CD14-positive monocyte (primary cell): ENCODE data around the gene CHRM5. TPM values are rescaled to one million over a fixed set of nuclear protein-coding genes. Genes with fewer than 3 reads are reported as not detected.

ENCODE experiments used
- DNase-seq, 3 donors: peaks; one replicate each; pipeline ENCODE4 v3.0.0-alpha.2; 2011 to 2022
- H2AFZ ChIP-seq: 2 replicates; pipeline ENCODE4 v1.6.0; 2012; ENCODE audit warnings: mild to moderate bottlenecking, low read depth, low read length, inconsistent platforms; ENCODE audit not compliant: insufficient read depth, poor library complexity, severe bottlenecking
- H3K27ac ChIP-seq, 2 donors: 1 replicate in 1 of 2; 2 replicates in 1 of 2; pipeline ENCODE4 v1.5.1; 2012 to 2013; ENCODE audit warnings: low read length in 2 of 2, control low read depth in 1 of 2, inconsistent platforms in 1 of 2, low read depth in 1 of 2, mild to moderate bottlenecking in 1 of 2
- H3K27me3 ChIP-seq, 2 donors: one replicate each; pipeline versions ENCODE4 v1.6.0 to v1.6.1; 2011 to 2013; ENCODE audit warnings: low read length in 2 of 2; ENCODE audit not compliant: control insufficient read depth in 2 of 2, insufficient read depth in 2 of 2
- H3K36me3 ChIP-seq, 2 donors: replicated peaks in 1 of 2; 1 replicate in 1 of 2; 2 replicates in 1 of 2; pipeline versions ENCODE4 v1.5.1 to v1.6.1; 2012 to 2013; ENCODE audit warnings: low read length in 2 of 2, control low read depth in 1 of 2, inconsistent platforms in 1 of 2, mild to moderate bottlenecking in 1 of 2; ENCODE audit not compliant: insufficient read depth in 2 of 2, control insufficient read depth in 1 of 2
- H3K4me1 ChIP-seq, 2 donors: 1 replicate in 1 of 2; 2 replicates in 1 of 2; pipeline versions ENCODE4 v1.5.1 to v1.6.1; 2012 to 2013; ENCODE audit warnings: low read length in 2 of 2, control low read depth in 1 of 2, inconsistent platforms in 1 of 2, mild to moderate bottlenecking in 1 of 2, moderate library complexity in 1 of 2; ENCODE audit not compliant: insufficient read depth in 2 of 2, control insufficient read depth in 1 of 2
- H3K4me2 ChIP-seq: replicated peaks from 2 replicates; pipeline ENCODE3; 2012; ENCODE audit warnings: low read length, moderate library complexity, mild to moderate bottlenecking; ENCODE audit not compliant: poor library complexity, severe bottlenecking; ENCODE audit errors: extremely low read depth
- H3K4me3 ChIP-seq, 3 experiments: fragments of 200-600 bp in 1 of 3; sonication (generic) in 1 of 3; replicated peaks in 1 of 3; 1 replicate in 2 of 3; 2 replicates in 1 of 3; pipeline ENCODE4 v1.5.1; 2011 to 2013; ENCODE audit warnings: low read length in 3 of 3, mild to moderate bottlenecking in 3 of 3, control low read depth in 2 of 3, low read depth in 2 of 3, inconsistent platforms in 1 of 3, moderate library complexity in 1 of 3
- H3K79me2 ChIP-seq: 2 replicates; pipeline ENCODE4 v1.6.0; 2012; ENCODE audit warnings: mild to moderate bottlenecking, control low read depth, inconsistent platforms, low read length, moderate library complexity; ENCODE audit not compliant: insufficient read depth
- H3K9ac ChIP-seq: 2 replicates; pipeline ENCODE4 v1.6.0; 2017; ENCODE audit warnings: low read length, mild to moderate bottlenecking; ENCODE audit not compliant: insufficient read depth, poor library complexity, severe bottlenecking
- H3K9me3 ChIP-seq, 2 donors: replicated peaks in 1 of 2; 1 replicate in 1 of 2; 2 replicates in 1 of 2; pipeline versions ENCODE4 v1.5.1 to v1.6.1; 2012 to 2013; ENCODE audit warnings: low read length in 2 of 2, control low read depth in 1 of 2; ENCODE audit not compliant: control insufficient read depth in 1 of 2, insufficient read depth in 1 of 2
- H4K20me1 ChIP-seq: 2 replicates; pipeline ENCODE4 v1.6.0; 2012; ENCODE audit warnings: mild to moderate bottlenecking, low read length, control low read depth, moderate library complexity; ENCODE audit not compliant: insufficient read depth
- H3K27ac Mint-ChIP-seq, 7 donors: one replicate each; pipeline ENCODE4 v1.8.0; 2020; ENCODE audit warnings: mild to moderate bottlenecking in 7 of 7, mixed read lengths in 7 of 7, moderate library complexity in 6 of 7, inconsistent platforms in 2 of 7
- H3K27me3 Mint-ChIP-seq, 3 donors: one replicate each; pipeline ENCODE4 v1.8.0; 2021 to 2022; ENCODE audit warnings: low read depth in 3 of 3, mild to moderate bottlenecking in 3 of 3, mixed read lengths in 3 of 3, moderate library complexity in 3 of 3, inconsistent platforms in 1 of 3
- H3K36me3 Mint-ChIP-seq, 2 donors: one replicate each; pipeline ENCODE4 v1.8.0; 2020; ENCODE audit warnings: mixed read lengths in 2 of 2, inconsistent platforms in 1 of 2, mild to moderate bottlenecking in 1 of 2
- H3K4me1 Mint-ChIP-seq: one replicate; pipeline ENCODE4 v1.8.0; 2020; ENCODE audit warnings: mild to moderate bottlenecking, mixed read lengths
- H3K4me3 Mint-ChIP-seq, 2 donors: one replicate each; pipeline ENCODE4 v1.8.0; 2020; ENCODE audit warnings: mild to moderate bottlenecking in 2 of 2, mixed read lengths in 2 of 2, moderate library complexity in 1 of 2
- H3K9me3 Mint-ChIP-seq, 7 donors: one replicate each; pipeline ENCODE4 v1.8.0; 2020 to 2022; ENCODE audit warnings: mixed read lengths in 7 of 7, mild to moderate bottlenecking in 6 of 7, moderate library complexity in 6 of 7, inconsistent platforms in 2 of 7
- CTCF ChIP-seq: fragments of 200-600 bp; IDR thresholded peaks from one replicate; pipeline ENCODE4 v1.8.0; 2022; ENCODE audit warnings: antibody characterized with exemption, mild to moderate bottlenecking
- WGBS: methylation state at CpG from one replicate; pipeline ENCODE4 v1.1.5; 2013; ENCODE audit warnings: missing lambda C conversion rate; ENCODE audit not compliant: insufficient coverage; 5-methylcytosine and 5-hydroxymethylcytosine counted together
- intact Hi-C, 2 donors: fragments of 100-400 bp; cut with micrococcal nuclease; formaldehyde crosslinking; loops; one replicate each; pipeline versions ENCODE4 v1.15.0 to v1.15.1; 2023
- polyA plus RNA-seq, 3 donors: library from polyadenylated mRNA; depleted of rRNA in 1 of 3; unstranded in 2 of 3; stranded (reverse) in 1 of 3; fragments of 300-500 nt in 2 of 3; fragments of >200 nt in 1 of 3; fragmentation: Illumina TruSeq in 2 of 3; gene quantifications; 1 replicate in 2 of 3; 2 replicates in 1 of 3; pipeline ENCODE4 v1.2.3, GENCODE V29; 2012 to 2021

Gene CHRM5
- polyA plus RNA-seq, 3 donors, result not detected

DNA sequence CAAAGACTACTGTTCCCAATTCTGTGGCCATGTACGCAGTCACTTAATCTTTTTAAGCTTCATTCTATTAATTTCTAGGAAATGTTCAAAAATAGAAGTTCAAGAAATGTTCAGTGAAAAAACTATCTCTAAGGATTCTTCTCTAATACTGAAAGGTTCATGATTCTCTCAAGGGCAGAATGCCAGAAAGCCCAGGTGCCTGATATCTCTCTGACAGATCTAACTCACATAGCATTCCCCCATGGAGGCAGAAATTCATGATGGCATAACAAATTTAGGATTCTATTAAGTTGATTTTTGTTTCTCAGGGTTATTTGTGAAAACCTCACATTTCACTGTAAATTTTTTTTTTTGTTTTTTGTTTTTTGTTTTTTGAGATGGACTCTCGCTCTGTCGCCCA, 17.5 kb downstream of the CHRM5 start:
- Histone ChIP-seq H4K20me1 (no peaks in the 10 kb centered on the region), H3K79me2 (no peaks in the 10 kb centered on the region), H3K27me3 (no peaks in the 10 kb centered on the region), H2AFZ (no peak overlapping the region), H3K27ac (no peak overlapping the region), H3K9ac (no peak overlapping the region), H3K4me2 (no peak overlapping the region), H3K9me3 (no peaks in the 10 kb centered on the region), H3K4me1 (no peaks in the 10 kb centered on the region), H3K4me3 (no peak overlapping the region), H3K36me3 (no peaks in the 10 kb centered on the region)
- TF ChIP-seq CTCF, result no peak
- no peaks in the 10 kb centered on the region for H3K9me3 Mint-ChIP-seq
- no peak overlapping the region for H3K4me3 Mint-ChIP-seq
- peaks cover 0 to 1% (median 0%) of the 10 kb centered on the region in 3 donors for H3K27me3 Mint-ChIP-seq
- no CpG with 5 or more reads among the region's 3 CpGs for WGBS
- H3K4me1 Mint-ChIP-seq, result no peaks in the 10 kb centered on the region
- no peak for DNase-seq
- intact Hi-C loops, result no loop called here
- no peak overlapping the region for H3K27ac Mint-ChIP-seq
- no peaks in the 10 kb centered on the region for H3K36me3 Mint-ChIP-seq

DNA sequence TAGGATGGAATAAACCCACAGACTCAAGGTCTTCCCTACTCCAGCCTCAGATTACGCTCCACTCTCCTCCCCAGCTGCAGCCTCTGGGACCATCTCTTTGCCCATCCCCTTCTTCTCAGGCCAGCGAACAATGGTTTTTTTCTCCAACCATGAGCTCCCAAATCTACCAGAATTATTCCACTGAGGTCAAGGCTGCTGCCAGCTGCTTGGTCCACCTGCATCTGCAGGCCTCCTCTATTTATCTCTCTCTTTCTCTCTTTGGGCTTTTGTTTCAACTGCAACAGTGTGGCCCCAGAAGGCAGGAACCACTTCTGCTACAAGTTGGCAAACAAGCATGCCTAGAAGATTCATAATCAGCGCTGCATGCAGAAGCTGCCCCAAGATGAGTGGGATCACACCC, 19.1 kb downstream of the CHRM5 start:
- H3K27ac ChIP-seq, result no peak overlapping the region
- H3K36me3 ChIP-seq, result no peaks in the 10 kb centered on the region
- H3K4me3 Mint-ChIP-seq, result no peak overlapping the region
- H3K4me2 ChIP-seq, result no peak overlapping the region
- no peak for DNase-seq
- intact Hi-C loops, result no loop called here
- peak overlapping the region in 1 of 7 donors; percentile 47 for H3K27ac Mint-ChIP-seq
- no peak overlapping the region for H3K9ac ChIP-seq
- H4K20me1 ChIP-seq, result no peaks in the 10 kb centered on the region
- no peaks in the 10 kb centered on the region for H3K4me1 ChIP-seq
- peaks cover 0 to 1% (median 0%) of the 10 kb centered on the region in 3 donors for H3K27me3 Mint-ChIP-seq
- H3K36me3 Mint-ChIP-seq, result no peaks in the 10 kb centered on the region
- H3K9me3 Mint-ChIP-seq, result peaks cover 0 to 4% (median 0%) of the 10 kb centered on the region in 7 donors
- no peaks in the 10 kb centered on the region for H3K27me3 ChIP-seq
- H3K79me2 ChIP-seq, result no peaks in the 10 kb centered on the region
- no peaks in the 10 kb centered on the region for H3K4me1 Mint-ChIP-seq
- no peak for TF ChIP-seq CTCF
- no peak overlapping the region for H2AFZ ChIP-seq
- H3K4me3 ChIP-seq, result no peak overlapping the region
- WGBS, result 96% methylated on average over 2 of the region's 3 CpGs
- no peaks in the 10 kb centered on the region for H3K9me3 ChIP-seq
